HepG2 (cell line): ENCODE measurements around the gene SUMO1. TPM values are rescaled to one million over a fixed set of nuclear protein-coding genes. Genes with fewer than 3 reads are reported as not detected.

ENCODE experiments used
- ATAC-seq: fragments of 200-7000 bp; cut with Tn5 transposase; 3 replicates; pipeline ENCODE4 v1.9.1; 2020; ENCODE audit warnings: mild to moderate bottlenecking, moderate library complexity
- BruUV-seq: library from RNA; stranded (reverse); fragments of 400-500 nt; replicated peaks from 2 replicates; lab custom pipeline; 2021; lab: Mats Ljungman, UMichigan
- CTCF ChIA-PET: fragments of 300-600 bp; formaldehyde crosslinking; extraction: SDS; loops from one replicate; lab custom pipeline; 2021; ENCODE audit warnings: low total read pairs, inconsistent platforms, low intra/inter-chr PET ratio; lab: Yijun Ruan, JAX
- POLR2A ChIA-PET: fragments of 350-600 bp; sonication (Branson Sonifier 250); formaldehyde crosslinking; loops from one replicate; lab custom pipeline; 2020; ENCODE audit warnings: antibody characterized with exemption, inconsistent platforms; lab: Yijun Ruan, JAX
- DNase-seq: peaks from one replicate; pipeline ENCODE4 v3.0.0-alpha.2; 2015; ENCODE audit warnings: low spot score
- FAIRE-seq: peaks from 3 replicates; lab custom pipeline; 2011; peaks lifted over from hg19 to GRCh38; lab: Jason Lieb, UNC
- H2AFZ ChIP-seq: one replicate; pipeline ENCODE4 v1.6.1; 2011; ENCODE audit warnings: low read length, inconsistent platforms
- H3K27ac ChIP-seq: fragments of 300-600 bp; 3 replicates; pipeline ENCODE4 v1.8.0; 2011; ENCODE audit warnings: mixed run types, mild to moderate bottlenecking, mixed read lengths, low read length, inconsistent platforms; ENCODE audit not compliant: insufficient read depth; ENCODE audit errors: extremely low read length
- H3K27me3 ChIP-seq, 2 experiments: fragments of 200-600 bp in 1 of 2; 2 replicates in 1 of 2; 3 replicates in 1 of 2; pipeline versions ENCODE4 v1.6.0 to v1.8.0; 2011; ENCODE audit warnings: low read length in 2 of 2, mild to moderate bottlenecking in 2 of 2, moderate library complexity in 2 of 2, inconsistent platforms in 1 of 2; ENCODE audit not compliant: insufficient read depth in 2 of 2, control insufficient read depth in 1 of 2
- H3K36me3 ChIP-seq, 2 experiments: fragments of 200-600 bp in 1 of 2; replicated peaks in 1 of 2; 2 replicates in 1 of 2; 3 replicates in 1 of 2; pipeline versions ENCODE4 v1.5.1 to v1.8.0; 2011; ENCODE audit warnings: low read length in 2 of 2, inconsistent platforms in 1 of 2; ENCODE audit not compliant: insufficient read depth in 2 of 2, control insufficient read depth in 1 of 2
- H3K4me1 ChIP-seq: 2 replicates; pipeline ENCODE4 v1.5.1; 2012; ENCODE audit warnings: low read length, inconsistent platforms; ENCODE audit not compliant: insufficient read depth
- H3K4me2 ChIP-seq: 2 replicates; pipeline ENCODE4 v1.6.0; 2011; ENCODE audit warnings: low read depth, low read length, inconsistent platforms
- H3K4me3 ChIP-seq, 3 experiments: fragments of 200-600 bp in 1 of 3; sonication (generic), shearing (Covaris generic) in 1 of 3; replicated peaks in 1 of 3; 2 replicates each; pipeline ENCODE4 v1.5.1; 2011 to 2016; ENCODE audit warnings: low read length in 3 of 3, inconsistent platforms in 2 of 3, low read depth in 2 of 3, mild to moderate bottlenecking in 2 of 3, control low read depth in 1 of 3, mixed read lengths in 1 of 3; ENCODE audit not compliant: insufficient read depth in 1 of 3
- H3K79me2 ChIP-seq: one replicate; pipeline ENCODE4 v1.6.1; 2011; ENCODE audit warnings: low read length, inconsistent platforms; ENCODE audit not compliant: insufficient read depth
- H3K9ac ChIP-seq: 2 replicates; pipeline ENCODE4 v1.6.0; 2011; ENCODE audit warnings: mild to moderate bottlenecking, low read depth, low read length, inconsistent platforms; ENCODE audit not compliant: insufficient read depth
- H3K9me3 ChIP-seq: 2 replicates; pipeline ENCODE4 v1.5.1; 2012; ENCODE audit warnings: mild to moderate bottlenecking, low read length
- H4K20me1 ChIP-seq: 2 replicates; pipeline ENCODE4 v1.6.0; 2011; ENCODE audit warnings: inconsistent platforms, mild to moderate bottlenecking, low read length, moderate library complexity; ENCODE audit not compliant: insufficient read depth
- AGO1 ChIP-seq: fragments of 200-400 bp; formaldehyde crosslinking; IDR thresholded peaks from 2 replicates; pipeline ENCODE4 v1.6.1; 2017; ENCODE audit warnings: mild to moderate bottlenecking, low read depth, low read length, moderate library complexity; ENCODE audit not compliant: poor library complexity, severe bottlenecking
- KAT8 ChIP-seq: IDR thresholded peaks from 2 replicates; pipeline ENCODE4 v1.6.1; 2016; ENCODE audit warnings: missing genetic modification reagents, missing compliant biosample characterization
- XRCC5 ChIP-seq: fragments of 200-400 bp; formaldehyde crosslinking; optimal IDR thresholded peaks from 2 replicates; pipeline ENCODE3; 2017; ENCODE audit warnings: mild to moderate bottlenecking, low read length
- ZBTB49 ChIP-seq: sonication (generic); formaldehyde crosslinking; IDR thresholded peaks from 2 replicates; pipeline ENCODE4 v1.4.0; 2020; ENCODE audit warnings: missing genetic modification reagents, borderline replicate concordance
- ZNF280D ChIP-seq: sonication (generic); formaldehyde crosslinking; IDR thresholded peaks from 2 replicates; pipeline ENCODE4 v1.5.1; 2020; ENCODE audit warnings: mild to moderate bottlenecking, missing genetic modification reagents
- ZNF691 ChIP-seq: sonication (generic); formaldehyde crosslinking; IDR thresholded peaks from 2 replicates; pipeline ENCODE4 v1.4.0; 2020; ENCODE audit warnings: missing genetic modification reagents, low read depth, mild to moderate bottlenecking, borderline replicate concordance
- ZSCAN29 ChIP-seq: sonication (generic); formaldehyde crosslinking; conservative IDR thresholded peaks from 2 replicates; pipeline ENCODE4 v1.4.0; 2020; ENCODE audit warnings: mild to moderate bottlenecking, missing genetic modification reagents
- WGBS: methylation state at CpG from one replicate; pipeline ENCODE4 v1.1.6; 2017; ENCODE audit warnings: low lambda C conversion rate; 5-methylcytosine and 5-hydroxymethylcytosine counted together
- in situ Hi-C: cut with HindIII; loops from 2 replicates; pipeline ENCODE4 v1.10.0; 2017; ENCODE audit warnings: low pct_unique_long_range_greater_than_20kb; ENCODE audit not compliant: extremely low pct_ligation_motif_present
- intact Hi-C: fragments of 100-400 bp; cut with micrococcal nuclease; formaldehyde crosslinking; loops from one replicate; pipeline ENCODE4 v1.10.0; 2022; ENCODE audit not compliant: unreplicated experiment
- polyA plus RNA-seq, 8 experiments: library from polyadenylated mRNA; depleted of rRNA in 3 of 8; stranded (reverse) in 7 of 8; unstranded in 1 of 8; fragments of >200 nt; fragmentation: Illumina TruSeq in 4 of 8; extraction: Trizol in 4 of 8; gene quantifications; 2 replicates each; pipeline versions ENCODE4 v1.2.1 to v1.2.3, GENCODE V29; 2011 to 2016; ENCODE audit warnings: low read depth in 4 of 8, missing spikeins in 1 of 8, mixed read lengths in 1 of 8; ENCODE audit not compliant: insufficient read depth in 1 of 8
- total RNA-seq, 5 experiments: library from RNA; depleted of rRNA; stranded (reverse); fragments of >200 nt; fragmentation: Illumina TruSeq; extraction: Trizol; gene quantifications; 2 replicates each; pipeline ENCODE4 v1.2.3, GENCODE V29; 2016; ENCODE audit warnings: low read depth in 1 of 5

SUMO1 gene
- total and polyA plus RNA-seq, 2 of the 13 experiments (the other 11 are each of a cell fraction or from before 2014, with no cell fraction given): 101 to 173 TPM

GRCh38 chr2:202251494-202251893 lies 13.1 kb upstream of the SUMO1 start:
- no peak for FAIRE-seq
- no peak overlapping the region for H3K27ac ChIP-seq
- intact Hi-C loops (no loop called here), in situ Hi-C loops (no loop called here)
- H3K9me3 ChIP-seq: no peaks in the 10 kb centered on the region; the same call in 1 of the 2 replicates
- no peak for DNase-seq
- H2AFZ ChIP-seq: no peak overlapping the region
- H3K4me1 ChIP-seq: no peaks in the 10 kb centered on the region
- H3K36me3 ChIP-seq: no peaks in the 10 kb centered on the region
- no peaks in the 10 kb centered on the region for H3K79me2 ChIP-seq
- peaks cover 0 to 5% of the 10 kb centered on the region in 2 experiments; a peak in 1 of 5 replicates for H3K27me3 ChIP-seq
- WGBS: 60% methylated on average over 5 of the region's 5 CpGs
- ChIA-PET CTCF (no interaction called here), POLR2A (interaction anchor here (0.7 to 1.0 kb wide), 2 partner anchors 13 to 489 kb away, joined by 3 to 4 read pairs; partner anchors contain the start of gene NOP58)
- no peak for ATAC-seq
- no peaks in the 10 kb centered on the region for H4K20me1 ChIP-seq
- TF ChIP-seq KAT8 (CRISPR knock-in tag) (no peak), ZBTB49 (CRISPR knock-in tag) (no peak), XRCC5 (no peak)
- no peak overlapping the region for H3K4me3 ChIP-seq
- H3K9ac ChIP-seq: no peak overlapping the region
- H3K4me2 ChIP-seq: no peak overlapping the region
- BruUV-seq: no TSS peak

- intact Hi-C loops: no loop called here
- Histone ChIP-seq H4K20me1 (no peaks in the 10 kb centered on the region), H3K4me2 (peak overlapping the region; percentile 37; the same call in 1 of the 2 replicates), H3K79me2 (no peaks in the 10 kb centered on the region), H3K27ac (no peak overlapping the region), H3K4me1 (no peaks in the 10 kb centered on the region), H2AFZ (no peak overlapping the region), H3K9me3 (no peaks in the 10 kb centered on the region; the same call in 1 of the 2 replicates)
- DNase-seq (no peak), FAIRE-seq (no peak)
- no TSS peak for BruUV-seq
- in situ Hi-C loops: no loop called here
- CTCF ChIA-PET: no interaction called here
- 51% methylated on average over 10 of the region's 10 CpGs for WGBS
- TF ChIP-seq ZSCAN29: no peak
- no peak for TF ChIP-seq ZNF280D (CRISPR knock-in tag)
- no peak for TF ChIP-seq AGO1
- no peak for TF ChIP-seq ZNF691 (CRISPR knock-in tag)
- TF ChIP-seq, all 625 proteins: peak for 0
- no peaks in the 10 kb centered on the region for H3K36me3 ChIP-seq
- POLR2A ChIA-PET: no interaction called here
- no peak overlapping the region for H3K9ac ChIP-seq
- ATAC-seq: peak; percentile 53
- H3K4me3 ChIP-seq: no peak overlapping the region
- peaks cover 0 to 5% of the 10 kb centered on the region in 2 experiments; a peak in 1 of 5 replicates for H3K27me3 ChIP-seq
Measured at GRCh38 chr2:202249521-202250253, 11.3 kb upstream of the SUMO1 start.
